GM12875 (cell line): ENCODE data around the gene SLC1A4.
A peak's percentile ranks its signal among the peaks of the same experiment; 100 is the strongest.

ENCODE experiments used
- H3K4me3 ChIP-seq: one replicate; pipeline ENCODE4 v1.5.1; 2011; ENCODE audit warnings: low read depth, low read length, control low read depth
- CTCF ChIP-seq: IDR thresholded peaks from 2 replicates; pipeline ENCODE4 v1.5.1; 2011; ENCODE audit warnings: low read depth, mild to moderate bottlenecking, control low read depth, inconsistent platforms, low read length, moderate library complexity, borderline replicate concordance; ENCODE audit not compliant: insufficient read depth

SLC1A4 gene

DNA sequence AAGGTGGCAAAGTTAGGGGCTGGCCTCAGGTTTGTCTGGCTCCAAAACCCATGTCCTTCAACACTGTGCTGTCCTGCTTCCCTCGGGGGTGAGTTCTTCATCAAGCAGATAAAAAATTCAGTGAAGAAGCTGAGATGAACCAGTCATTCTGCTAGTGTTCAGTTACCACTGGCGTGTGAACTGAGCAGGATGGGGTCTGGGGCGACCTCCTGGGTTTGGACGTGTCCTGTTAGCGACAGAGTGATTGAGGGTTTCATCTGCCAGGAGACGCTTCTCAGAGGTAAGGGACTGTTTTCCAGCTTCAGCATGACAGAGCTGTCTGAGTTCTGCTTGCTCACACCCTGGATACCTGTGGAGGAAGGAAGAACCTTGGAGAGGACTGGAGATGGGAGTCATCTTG, 81.7 kb downstream of the SLC1A4 start:
- TF ChIP-seq CTCF, result no peak
- H3K4me3 ChIP-seq, result no peak overlapping the region

- peak; percentile 25; the same call in 1 of the 2 replicates for TF ChIP-seq CTCF
- H3K4me3 ChIP-seq, result no peak overlapping the region
These were observed 82.4 kb downstream of the SLC1A4 start for GRCh38 chr2:65071499-65072180.

DNA sequence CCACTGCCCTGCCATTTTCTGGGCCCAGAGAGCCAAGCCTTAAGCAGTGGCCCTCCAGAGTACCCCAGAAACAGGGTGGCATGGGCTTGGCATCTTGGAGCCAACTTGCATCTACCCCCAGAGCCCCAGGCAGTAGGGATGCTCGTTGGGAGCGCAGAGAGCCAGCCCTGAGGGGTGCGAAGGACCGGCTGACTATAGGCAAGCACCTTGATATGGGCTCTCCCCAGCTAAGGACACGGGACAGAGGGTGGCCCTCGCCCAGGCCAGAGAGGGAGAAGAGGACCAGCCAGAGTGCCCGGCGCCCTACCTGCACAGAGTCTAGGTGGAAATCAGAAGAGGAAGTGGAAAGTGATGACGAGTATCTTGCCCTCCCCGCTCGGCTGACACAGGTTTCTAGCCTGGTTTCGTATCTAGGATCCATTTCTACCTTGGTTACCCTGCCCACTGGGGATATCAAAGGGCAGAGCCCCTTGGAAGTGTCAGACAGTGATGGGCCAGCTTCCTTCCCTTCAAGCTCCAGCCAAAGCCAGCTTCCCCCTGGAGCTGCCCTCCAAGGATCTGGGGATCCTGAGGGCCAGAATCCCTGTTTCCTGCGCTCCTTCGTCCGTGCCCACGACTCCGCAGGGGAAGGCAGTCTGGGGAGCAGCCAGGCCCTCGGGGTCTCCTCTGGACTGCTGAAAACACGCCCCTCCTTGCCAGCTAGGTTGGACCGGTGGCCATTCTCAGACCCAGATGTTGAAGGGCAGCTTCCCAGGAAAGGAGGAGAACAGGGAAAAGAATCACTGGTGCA, 83.2 kb downstream of the SLC1A4 start:
- H3K4me3 ChIP-seq, result no peak overlapping the region
- no peak for TF ChIP-seq CTCF
